Uterine smooth muscle cell (primary cell): ENCODE data around the gene PDZD11. TPM values are rescaled to one million over a fixed set of nuclear protein-coding genes. Genes with fewer than 3 reads are reported as not detected.

ENCODE experiments used
- total RNA-seq: library from RNA; depleted of rRNA; stranded (reverse); fragments of >200 nt; gene quantifications from 2 replicates; pipeline ENCODE4 v1.2.3, GENCODE V29; 2014

PDZD11 gene, protein sequence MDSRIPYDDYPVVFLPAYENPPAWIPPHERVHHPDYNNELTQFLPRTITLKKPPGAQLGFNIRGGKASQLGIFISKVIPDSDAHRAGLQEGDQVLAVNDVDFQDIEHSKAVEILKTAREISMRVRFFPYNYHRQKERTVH
- total RNA-seq, result 39.2 and 40.3 TPM in 2 replicates

DNA sequence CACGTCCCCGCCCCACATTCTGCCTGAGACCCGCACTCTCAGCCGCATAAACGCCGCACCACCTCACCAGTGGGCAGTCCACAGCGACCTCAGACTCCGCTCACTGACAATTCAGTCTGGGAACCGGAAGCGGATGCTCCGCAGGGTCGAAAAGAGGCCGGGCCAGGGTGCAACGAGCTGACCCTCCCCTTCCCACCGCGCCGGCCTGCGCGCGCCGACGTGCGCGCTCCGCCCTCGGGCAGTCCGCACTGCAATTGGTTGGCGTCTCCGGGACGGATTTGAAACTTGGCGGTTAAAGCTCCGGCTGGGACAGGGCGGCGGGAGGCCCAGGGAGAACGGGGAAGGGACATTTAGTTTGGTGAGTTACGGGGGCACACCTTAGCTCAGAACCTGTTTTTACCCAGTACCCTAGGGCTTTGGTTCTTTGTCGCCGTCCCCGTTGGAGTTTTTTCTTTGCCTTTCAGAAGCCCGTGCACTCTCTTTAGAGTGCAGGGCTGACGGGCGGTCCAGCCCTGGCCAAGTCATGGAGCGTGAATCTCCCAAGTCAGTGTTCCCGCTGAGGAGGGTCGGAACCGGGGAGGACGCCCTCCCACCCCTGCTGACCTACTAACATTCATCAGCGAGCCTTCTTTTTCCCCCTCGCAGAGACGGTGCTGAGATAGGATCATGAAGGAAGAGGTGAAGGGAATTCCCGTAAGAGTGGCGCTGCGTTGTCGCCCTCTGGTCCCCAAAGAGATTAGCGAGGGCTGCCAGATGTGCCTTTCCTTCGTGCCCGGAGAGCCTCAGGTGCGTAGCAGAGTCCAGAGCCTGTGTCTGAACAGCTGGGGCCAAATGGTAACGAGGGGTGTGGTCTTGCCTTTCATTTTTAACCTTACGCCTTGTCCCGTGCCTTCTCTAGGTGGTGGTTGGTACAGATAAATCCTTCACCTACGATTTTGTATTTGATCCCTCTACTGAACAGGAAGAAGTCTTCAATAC lies at the start of gene PDZD11, which contains the start of gene KIF4A:
Gene PDZD11, minus strand, starts transcription at position 135 of the 978 bp plus-strand sequence. CDS start 586 bp downstream, outside the sequence.
Gene KIF4A, plus strand, starts transcription at position 312 of the 978 bp plus-strand sequence. Its CDS starts 355 bp downstream, at position 667.

DNA sequence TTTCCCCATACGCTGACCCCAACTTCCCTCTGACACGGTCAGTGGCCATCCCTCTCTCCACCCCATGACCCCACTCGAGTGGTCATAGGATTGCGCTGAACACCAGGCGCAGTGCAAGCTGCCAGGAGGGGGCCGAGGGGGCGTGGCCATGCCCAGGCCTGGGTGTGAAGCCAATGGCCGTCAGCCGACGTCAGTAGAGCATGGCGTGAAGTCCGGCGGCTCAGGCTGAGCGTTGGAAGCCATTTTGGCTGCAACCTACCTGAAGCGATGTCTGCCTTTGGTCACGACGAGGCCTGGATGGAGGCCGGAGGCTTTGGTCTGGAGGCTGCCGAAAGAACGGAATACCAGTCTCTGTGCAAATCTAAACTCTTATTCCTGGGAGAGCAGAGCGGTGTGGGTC lies 7.8 kb downstream of the PDZD11 start, which contains the start of gene RAB41:
Gene RAB41, plus strand, starts transcription at position 222 of the 400 bp plus-strand sequence. Its CDS starts 46 bp downstream, at position 268.

DNA sequence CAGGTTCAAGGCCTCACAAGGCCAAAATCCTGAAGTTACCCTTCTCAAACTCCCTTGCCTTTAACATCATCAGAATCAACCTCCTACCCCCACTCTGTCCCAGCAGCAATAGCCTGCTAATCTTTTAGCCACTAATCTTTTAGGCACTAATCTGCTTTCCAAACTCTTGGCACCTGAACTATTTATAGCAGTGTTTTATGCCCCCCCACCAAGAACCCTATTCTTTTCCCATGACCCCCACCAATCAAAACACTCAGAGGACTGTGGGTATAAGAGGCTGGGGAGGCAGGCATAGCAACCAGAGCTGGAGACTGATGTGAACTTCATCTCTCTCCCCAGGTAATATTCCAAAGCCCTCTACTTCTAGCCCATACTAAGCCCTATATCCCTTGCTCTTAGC lies 21.7 kb downstream of the PDZD11 start, which contains the start of gene ARR3:
Gene ARR3, plus strand, starts transcription at position 301 of the 400 bp plus-strand sequence. CDS start 1,052 bp downstream, outside the sequence.

DNA sequence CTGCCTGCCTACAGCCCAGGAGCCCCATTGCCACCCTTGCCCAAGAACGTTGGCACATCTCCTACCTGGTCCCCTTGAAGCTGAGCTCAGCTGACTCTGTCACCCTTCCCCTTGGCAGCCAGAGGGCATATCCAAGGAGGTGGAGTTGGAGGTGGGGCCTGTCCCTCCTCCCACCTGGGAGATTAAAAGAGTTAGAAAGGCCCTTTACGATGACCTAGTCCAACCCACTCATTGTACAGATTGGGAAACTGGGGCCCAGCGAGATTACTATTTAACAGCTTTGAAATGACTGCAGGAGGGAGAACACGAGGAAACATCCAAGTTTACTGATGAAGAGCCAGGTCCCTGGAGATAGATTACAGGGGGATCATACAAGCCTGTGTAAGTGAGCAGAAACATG lies 29.6 kb downstream of the PDZD11 start, which contains the start of gene P2RY4:
Gene P2RY4, minus strand, starts transcription at position 101 of the 400 bp plus-strand sequence. CDS start 580 bp downstream, outside the sequence.

Other genes starting within 250 kb of the PDZD11 start
- gene AWAT2, start 240.0 kb downstream of the PDZD11 start, total RNA-seq, result not detected in 2 replicates
- gene OTUD6A, start 227.5 kb downstream of the PDZD11 start, total RNA-seq, result under 0.01 TPM in 1 of 2 replicates, not detected in the other
- 50.7 and 78.6 TPM in 2 replicates for gene IGBP1, start 156.5 kb downstream of the PDZD11 start, total RNA-seq
- not detected in 2 replicates for gene DGAT2L6, start 112.4 kb downstream of the PDZD11 start, total RNA-seq
- not detected in 2 replicates for gene AWAT1, start 55.3 kb downstream of the PDZD11 start, total RNA-seq
- under 0.01 TPM in 1 of 2 replicates, not detected in the other for gene P2RY4, start 29.7 kb downstream of the PDZD11 start, total RNA-seq
- gene ARR3, start 21.6 kb downstream of the PDZD11 start, total RNA-seq, result not detected in 2 replicates
- not detected in 2 replicates for gene RAB41, start 7.8 kb downstream of the PDZD11 start, total RNA-seq
- 10.9 and 35.3 TPM in 2 replicates for gene KIF4A, start 177 bp upstream of the PDZD11 start, total RNA-seq
- gene GDPD2, start 133.4 kb upstream of the PDZD11 start, total RNA-seq, result not detected in 2 replicates
- 24.7 and 26.9 TPM in 2 replicates for gene DLG3, start 154.9 kb upstream of the PDZD11 start, total RNA-seq